GM21737 (cell line): Measurements from ENCODE around the gene DHRS1.
A peak's percentile ranks its signal among the peaks of the same experiment; 100 is the strongest.
"Not testable (repeated sequence)": the region's sequence is repeated elsewhere in the genome, so short reads cannot be mapped to it uniquely, and the experiment has no call there.

Experiments
- ATAC-seq: cut with Tn5 transposase; IDR thresholded peaks from one replicate; pipeline ENCODE4 v1.9.1; 2021; ENCODE audit warnings: mild to moderate bottlenecking, moderate library complexity; ENCODE audit not compliant: unreplicated experiment

The DHRS1 gene

GRCh38 chr14:24252289-24253124 is 47.1 kb downstream of the DHRS1 start:
- no peak for ATAC-seq

- no peak for ATAC-seq
Observed at GRCh38 chr14:24251880-24252288, 47.7 kb downstream of the DHRS1 start.

GRCh38 chr14:24250354-24250753 is 49.2 kb downstream of the DHRS1 start:
- ATAC-seq = no peak

GRCh38 chr14:24249230-24250021 is 50.2 kb downstream of the DHRS1 start:
- no peak for ATAC-seq

- ATAC-seq = no peak
Observed at GRCh38 chr14:24247422-24247821, 52.2 kb downstream of the DHRS1 start.

GRCh38 chr14:24246765-24247212 is 52.8 kb downstream of the DHRS1 start:
- ATAC-seq = no peak

- ATAC-seq = not testable (repeated sequence)
Observed at GRCh38 chr14:24245350-24245749, 54.2 kb downstream of the DHRS1 start.

GRCh38 chr14:24243336-24243836 is 56.2 kb downstream of the DHRS1 start:
- no peak for ATAC-seq

- peak; percentile 77 for ATAC-seq
Observed at GRCh38 chr14:24241829-24242443, 57.6 kb downstream of the DHRS1 start.
